Smooth muscle cell (in vitro differentiated cells): Measurements from ENCODE around the gene RBMS1. TPM values are rescaled to one million over a fixed set of nuclear protein-coding genes. Genes with fewer than 3 reads are reported as not detected.

ENCODE experiments used
- DNase-seq: peaks from one replicate; lab custom pipeline; 2025; ENCODE audit not compliant: unreplicated experiment; lab: John Stamatoyannopoulos, UW
- H2AFZ ChIP-seq: fragments of 200-600 bp; sonication (generic); 2 replicates; pipeline ENCODE4 v1.6.0; 2016; ENCODE audit warnings: antibody characterized with exemption, low read depth, mild to moderate bottlenecking
- H3F3A ChIP-seq: fragments of 200-600 bp; sonication (generic); 2 replicates; pipeline ENCODE4 v1.6.0; 2017; ENCODE audit warnings: antibody characterized with exemption, low read depth
- H3K27ac ChIP-seq: fragments of 200-600 bp; sonication (generic); 2 replicates; pipeline ENCODE4 v1.5.1; 2016; ENCODE audit warnings: low read depth, mild to moderate bottlenecking
- H3K27me3 ChIP-seq: fragments of 200-600 bp; sonication (generic); 2 replicates; pipeline ENCODE4 v1.6.1; 2016; ENCODE audit warnings: low read depth, mild to moderate bottlenecking
- H3K36me3 ChIP-seq: fragments of 200-600 bp; sonication (generic); 2 replicates; pipeline ENCODE4 v1.5.1; 2016; ENCODE audit warnings: low read depth
- H3K4me1 ChIP-seq: fragments of 200-600 bp; sonication (generic); 2 replicates; pipeline ENCODE4 v1.5.1; 2016; ENCODE audit warnings: low read depth
- H3K4me2 ChIP-seq: fragments of 200-600 bp; sonication (generic); 2 replicates; pipeline ENCODE4 v1.6.0; 2016; ENCODE audit warnings: mild to moderate bottlenecking
- H3K4me3 ChIP-seq: fragments of 200-600 bp; sonication (generic); 2 replicates; pipeline ENCODE4 v1.5.1; 2016; ENCODE audit warnings: mild to moderate bottlenecking
- H3K79me2 ChIP-seq: fragments of 200-600 bp; sonication (generic); 2 replicates; pipeline ENCODE4 v1.6.0; 2016; ENCODE audit warnings: low read depth, mild to moderate bottlenecking
- H3K9ac ChIP-seq: fragments of 200-600 bp; sonication (generic); 2 replicates; pipeline ENCODE4 v1.6.0; 2016; ENCODE audit warnings: low read depth
- H3K9me3 ChIP-seq: fragments of 200-600 bp; sonication (generic); replicated peaks from 2 replicates; pipeline ENCODE4 v1.5.1; 2016; ENCODE audit warnings: low read depth
- H4K20me1 ChIP-seq: fragments of 200-600 bp; sonication (generic); 2 replicates; pipeline ENCODE4 v1.6.0; 2016; ENCODE audit warnings: low read depth
- WGBS: methylation state at CpG from one replicate; pipeline ENCODE4 v1.1.7; 2016; ENCODE audit warnings: low lambda C conversion rate; 5-methylcytosine and 5-hydroxymethylcytosine counted together
- polyA plus RNA-seq: library from polyadenylated mRNA; unstranded; fragments of >200 nt; fragmentation: Nextera tagmentation; extraction: Ambion mirVana; gene quantifications from 2 replicates; pipeline ENCODE4 v1.2.1, GENCODE V29; 2016
- total RNA-seq: library from RNA; depleted of rRNA; stranded (reverse); fragments of >200 nt; gene quantifications from 2 replicates; pipeline ENCODE4 v1.2.3, GENCODE V29; 2014
- TF ChIP-seq, protein P1 (sequence below): fragments of 200-600 bp; sonication (generic); IDR thresholded peaks from 2 replicates; pipeline ENCODE4 v1.5.1; 2017; ENCODE audit warnings: borderline replicate concordance, mild to moderate bottlenecking, antibody characterized with exemption; ENCODE audit not compliant: insufficient read depth, poor library complexity, severe bottlenecking

The RBMS1 gene
- total and polyA plus RNA-seq, 2 experiments from 2014 or later: 103 to 160 TPM

DNA sequence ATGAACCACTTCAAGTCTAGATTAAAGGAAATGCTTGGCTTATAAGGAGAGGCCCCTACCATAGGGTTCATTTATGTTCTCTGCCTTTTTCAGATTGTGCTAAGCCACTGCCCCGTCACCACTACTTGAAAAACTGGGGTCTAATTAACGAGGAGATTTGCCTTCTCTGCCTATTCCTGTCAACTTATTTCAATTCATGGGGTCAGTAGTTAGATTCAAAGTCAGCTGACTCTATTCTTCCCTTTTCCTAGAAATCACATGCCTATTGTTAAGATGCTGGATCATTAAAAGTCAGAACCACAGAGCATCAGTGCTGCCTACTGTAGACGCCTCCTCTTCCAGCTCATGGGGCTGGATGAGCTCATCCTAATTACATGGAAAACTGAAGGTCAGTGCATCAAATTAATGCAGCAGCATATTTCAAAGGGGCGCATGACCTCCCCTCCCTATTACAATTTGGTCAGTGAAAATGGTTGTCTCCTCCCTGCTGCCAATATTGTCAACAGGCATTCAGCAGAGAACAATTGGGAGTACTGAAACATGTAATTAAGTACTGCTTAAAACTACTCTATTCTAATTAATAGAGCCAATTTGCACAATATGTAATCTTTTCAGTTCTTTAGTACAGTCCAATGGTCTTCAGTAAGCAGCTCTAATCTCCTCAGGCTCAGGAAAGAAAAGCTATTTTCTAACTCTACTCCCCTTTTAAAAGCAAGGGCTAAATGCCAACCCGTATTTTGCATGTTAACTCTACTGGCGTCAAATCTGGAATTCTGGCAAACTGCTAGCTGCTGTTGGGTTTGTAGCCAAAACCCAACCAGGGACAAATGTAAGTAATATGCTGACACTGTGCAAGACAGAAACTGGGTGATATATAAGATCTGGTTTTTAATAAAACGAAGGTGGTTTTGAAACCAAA, 176.2 kb downstream of the RBMS1 start:
- H3K27me3 ChIP-seq: no peaks in the 10 kb centered on the region
- WGBS: 89% methylated on average over 7 of the region's 7 CpGs
- no peak overlapping the region for H3K27ac ChIP-seq
- H2AFZ ChIP-seq: no peak overlapping the region
- no peaks in the 10 kb centered on the region for H3K9me3 ChIP-seq
- H3F3A ChIP-seq: no peaks in the 10 kb centered on the region
- H3K4me3 ChIP-seq: no peak overlapping the region
- H4K20me1 ChIP-seq: peaks cover 91% of the 10 kb centered on the region
- H3K36me3 ChIP-seq: no peaks in the 10 kb centered on the region
- no peak for DNase-seq
- no peak overlapping the region for H3K9ac ChIP-seq
- TF ChIP-seq, protein P1, sequence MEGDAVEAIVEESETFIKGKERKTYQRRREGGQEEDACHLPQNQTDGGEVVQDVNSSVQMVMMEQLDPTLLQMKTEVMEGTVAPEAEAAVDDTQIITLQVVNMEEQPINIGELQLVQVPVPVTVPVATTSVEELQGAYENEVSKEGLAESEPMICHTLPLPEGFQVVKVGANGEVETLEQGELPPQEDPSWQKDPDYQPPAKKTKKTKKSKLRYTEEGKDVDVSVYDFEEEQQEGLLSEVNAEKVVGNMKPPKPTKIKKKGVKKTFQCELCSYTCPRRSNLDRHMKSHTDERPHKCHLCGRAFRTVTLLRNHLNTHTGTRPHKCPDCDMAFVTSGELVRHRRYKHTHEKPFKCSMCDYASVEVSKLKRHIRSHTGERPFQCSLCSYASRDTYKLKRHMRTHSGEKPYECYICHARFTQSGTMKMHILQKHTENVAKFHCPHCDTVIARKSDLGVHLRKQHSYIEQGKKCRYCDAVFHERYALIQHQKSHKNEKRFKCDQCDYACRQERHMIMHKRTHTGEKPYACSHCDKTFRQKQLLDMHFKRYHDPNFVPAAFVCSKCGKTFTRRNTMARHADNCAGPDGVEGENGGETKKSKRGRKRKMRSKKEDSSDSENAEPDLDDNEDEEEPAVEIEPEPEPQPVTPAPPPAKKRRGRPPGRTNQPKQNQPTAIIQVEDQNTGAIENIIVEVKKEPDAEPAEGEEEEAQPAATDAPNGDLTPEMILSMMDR: no peak
- H3K4me2 ChIP-seq: no peak overlapping the region
- H3K4me1 ChIP-seq: peaks cover 26% of the 10 kb centered on the region
- H3K79me2 ChIP-seq: peaks cover 95% of the 10 kb centered on the region

DNA sequence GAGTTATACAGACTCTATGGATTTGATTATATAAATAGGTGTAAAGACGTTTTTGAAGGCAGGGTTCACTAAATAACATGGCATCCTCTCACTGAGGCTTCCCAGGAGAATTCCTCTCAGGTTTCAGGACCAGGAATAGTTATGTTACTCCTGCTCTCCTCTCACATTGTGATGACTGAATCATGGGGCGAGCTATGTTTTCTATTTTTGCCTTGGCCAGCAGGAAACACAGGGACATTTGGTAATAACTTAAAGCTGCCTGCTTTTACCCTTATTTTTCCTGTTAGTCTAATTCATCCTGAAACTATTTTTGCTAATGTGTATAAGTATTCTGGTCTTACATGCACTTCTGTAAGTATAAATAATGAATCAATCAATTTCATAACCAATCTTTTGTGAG, 178.3 kb downstream of the RBMS1 start:
- no peaks in the 10 kb centered on the region for H3K9me3 ChIP-seq
- no peak overlapping the region for H3K4me2 ChIP-seq
- TF ChIP-seq, protein P1: no peak
- H3K4me3 ChIP-seq: no peak overlapping the region
- no peak overlapping the region for H2AFZ ChIP-seq
- no peak for DNase-seq
- no peak overlapping the region for H3K27ac ChIP-seq
- H3K79me2 ChIP-seq: peaks cover 90% of the 10 kb centered on the region
- no peaks in the 10 kb centered on the region for H3K27me3 ChIP-seq
- peaks cover 76% of the 10 kb centered on the region for H4K20me1 ChIP-seq
- H3F3A ChIP-seq: no peaks in the 10 kb centered on the region
- H3K4me1 ChIP-seq: peaks cover 26% of the 10 kb centered on the region
- no peak overlapping the region for H3K9ac ChIP-seq
- peaks cover 11% of the 10 kb centered on the region for H3K36me3 ChIP-seq
- WGBS: 83% methylated on average over 2 of the region's 2 CpGs

DNA sequence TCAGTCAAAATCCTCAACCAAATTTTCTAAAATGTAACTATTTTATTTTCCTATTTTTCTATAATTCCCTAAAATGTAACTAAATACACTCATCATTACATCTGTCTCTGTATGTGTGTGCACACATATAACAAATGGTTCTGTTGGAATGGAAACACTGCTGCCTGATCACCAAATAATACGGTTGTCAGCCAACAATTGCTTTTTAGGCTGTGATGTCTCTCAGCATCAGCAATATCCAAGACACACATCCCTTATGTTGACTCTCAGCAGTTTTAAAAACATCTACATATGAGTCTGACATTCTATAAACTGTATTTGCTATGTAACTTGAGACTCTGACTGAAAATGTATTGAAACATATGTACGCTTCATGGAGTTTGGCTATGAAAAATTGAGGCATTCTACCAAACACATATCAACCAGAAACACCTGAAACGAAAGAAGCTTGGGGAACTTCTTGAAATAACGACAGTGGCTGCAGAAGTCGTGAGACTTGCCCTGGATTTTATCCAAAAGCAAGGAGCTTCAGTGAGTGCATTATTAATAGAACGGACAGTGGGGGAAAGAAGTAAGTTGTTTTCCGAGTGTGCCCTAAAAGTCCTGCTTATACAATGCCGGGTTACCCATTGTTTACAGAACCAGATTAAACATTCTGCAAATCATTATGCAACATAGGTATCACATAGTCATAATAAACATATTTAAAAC, 183.3 kb downstream of the RBMS1 start:
- Histone ChIP-seq H3K27me3 (no peaks in the 10 kb centered on the region), H3K4me1 (peaks cover 12% of the 10 kb centered on the region), H3K9me3 (no peaks in the 10 kb centered on the region), H3K4me3 (no peak overlapping the region), H3K4me2 (no peak overlapping the region), H3K79me2 (peaks cover 90% of the 10 kb centered on the region), H4K20me1 (peaks cover 69% of the 10 kb centered on the region), H3K36me3 (peaks cover 11% of the 10 kb centered on the region), H2AFZ (no peak overlapping the region), H3K27ac (peak overlapping the region; percentile 84), H3F3A (peaks cover 16% of the 10 kb centered on the region), H3K9ac (no peak overlapping the region)
- DNase-seq: no peak
- TF ChIP-seq, protein P1: no peak
- 95% methylated on average over 8 of the region's 8 CpGs for WGBS
